ENCODE data around the gene DPY19L2. TPM values are rescaled to one million over a fixed set of nuclear protein-coding genes. Genes with fewer than 3 reads are reported as not detected.
"Not testable (repeated sequence)": the region's sequence is repeated elsewhere in the genome, so short reads cannot be mapped to it uniquely, and the experiment has no call there.

DPY19L2 gene
- total RNA-seq, 1 experiment from 2014 or later, result 3.3 TPM

- H3K4me1 Mint-ChIP-seq; H3K27ac Mint-ChIP-seq; DNase-seq (ENCODE audit: low spot score); H3K9me3 Mint-ChIP-seq; H3K27me3 Mint-ChIP-seq (ENCODE audit: low read depth); CTCF ChIA-PET; H3K4me3 Mint-ChIP-seq; H3K36me3 Mint-ChIP-seq; ATAC-seq; POLR2A ChIA-PET: not testable (repeated sequence)
These were observed 48.6 kb upstream of the DPY19L2 start for GRCh38 chr12:63716891-63717290.

- H3K36me3 Mint-ChIP-seq; H3K9me3 Mint-ChIP-seq; H3K27ac Mint-ChIP-seq; H3K27me3 Mint-ChIP-seq (ENCODE audit: low read depth); CTCF ChIA-PET; POLR2A ChIA-PET; H3K4me1 Mint-ChIP-seq; DNase-seq (ENCODE audit: low spot score); ATAC-seq; H3K4me3 Mint-ChIP-seq: not testable (repeated sequence)
These were observed 46.9 kb upstream of the DPY19L2 start for GRCh38 chr12:63715107-63715625.

- ATAC-seq; H3K9me3 Mint-ChIP-seq; DNase-seq (ENCODE audit: low spot score); CTCF ChIA-PET; H3K27me3 Mint-ChIP-seq (ENCODE audit: low read depth); H3K27ac Mint-ChIP-seq; H3K4me3 Mint-ChIP-seq; H3K4me1 Mint-ChIP-seq; H3K36me3 Mint-ChIP-seq; POLR2A ChIA-PET: not testable (repeated sequence)
These were observed 46.1 kb upstream of the DPY19L2 start for GRCh38 chr12:63714409-63714808.

GRCh38 chr12:63713681-63714075, 45.4 kb upstream of the DPY19L2 start:
- ATAC-seq; DNase-seq (ENCODE audit: low spot score); H3K4me3 Mint-ChIP-seq; H3K4me1 Mint-ChIP-seq; H3K27ac Mint-ChIP-seq; H3K36me3 Mint-ChIP-seq; H3K27me3 Mint-ChIP-seq (ENCODE audit: low read depth); POLR2A ChIA-PET; CTCF ChIA-PET; H3K9me3 Mint-ChIP-seq: not testable (repeated sequence)

- H3K9me3 Mint-ChIP-seq; H3K27me3 Mint-ChIP-seq (ENCODE audit: low read depth); H3K4me1 Mint-ChIP-seq; H3K36me3 Mint-ChIP-seq; ATAC-seq; H3K4me3 Mint-ChIP-seq; CTCF ChIA-PET; POLR2A ChIA-PET; DNase-seq (ENCODE audit: low spot score); H3K27ac Mint-ChIP-seq: not testable (repeated sequence)
These were observed 44.8 kb upstream of the DPY19L2 start for GRCh38 chr12:63712979-63713680.

GRCh38 chr12:63712376-63712974, 44.2 kb upstream of the DPY19L2 start:
- CTCF ChIA-PET; H3K27me3 Mint-ChIP-seq (ENCODE audit: low read depth); DNase-seq (ENCODE audit: low spot score); H3K27ac Mint-ChIP-seq; H3K9me3 Mint-ChIP-seq; POLR2A ChIA-PET; H3K4me3 Mint-ChIP-seq; H3K36me3 Mint-ChIP-seq; H3K4me1 Mint-ChIP-seq; ATAC-seq: not testable (repeated sequence)

- CTCF ChIA-PET; H3K27me3 Mint-ChIP-seq (ENCODE audit: low read depth); DNase-seq (ENCODE audit: low spot score); ATAC-seq; H3K27ac Mint-ChIP-seq; H3K4me1 Mint-ChIP-seq; H3K4me3 Mint-ChIP-seq; H3K9me3 Mint-ChIP-seq; H3K36me3 Mint-ChIP-seq: not testable (repeated sequence)
- POLR2A ChIA-PET, result interaction anchor here (0.7 kb wide), 1 partner anchor 53 kb away, joined by 6 read pairs; no protein-coding TSS in a partner anchor
These were observed 43.0 kb upstream of the DPY19L2 start for GRCh38 chr12:63711339-63711738.

GRCh38 chr12:63706336-63706735, 38.0 kb upstream of the DPY19L2 start:
- ChIA-PET POLR2A (interaction anchor here (0.6 kb wide), 1 partner anchor 612 kb away, joined by 3 read pairs; no protein-coding TSS in a partner anchor), CTCF (no interaction called here)
- DNase-seq (ENCODE audit: low spot score) (no peak), ATAC-seq (no peak)
- Mint-ChIP-seq H3K4me1 (0 out of 2 replicates have a peak, but pooled peaks cover 3% of the 10 kb centered on the region), H3K9me3 (no peaks in the 10 kb centered on the region), H3K36me3 (no peaks in the 10 kb centered on the region), H3K27ac (no peak overlapping the region; the same call in 1 of the 2 replicates), H3K27me3 (ENCODE audit: low read depth) (no peaks in the 10 kb centered on the region), H3K4me3 (no peak overlapping the region)
- TF ChIP-seq AR (CRISPR knock-in tag; IDR thresholded peaks at IDR 0.05) (no peak), GTF2I (CRISPR knock-in tag; conservative IDR thresholded peaks at IDR 0.05) (no peak), EMX1 (CRISPR knock-in tag; IDR thresholded peaks at IDR 0.05) (no peak), ESRRA (CRISPR knock-in tag; IDR thresholded peaks at IDR 0.05; ENCODE audit: borderline replicate concordance) (no peak), ELF4 (CRISPR knock-in tag; IDR thresholded peaks at IDR 0.05; ENCODE audit: low read depth) (no peak), JAZF1 (CRISPR knock-in tag; IDR thresholded peaks at IDR 0.05) (no peak), ATF1 (CRISPR knock-in tag; IDR thresholded peaks at IDR 0.05) (no peak), ZNF671 (CRISPR knock-in tag; IDR thresholded peaks at IDR 0.05) (no peak), USF2 (CRISPR knock-in tag; IDR thresholded peaks at IDR 0.05) (no peak), NFATC4 (CRISPR knock-in tag; IDR thresholded peaks at IDR 0.05) (no peak), NR2C2 (CRISPR knock-in tag; IDR thresholded peaks at IDR 0.05) (no peak), ZNF396 (CRISPR knock-in tag; IDR thresholded peaks at IDR 0.05; ENCODE audit: borderline replicate concordance) (no peak), ZBTB21 (CRISPR knock-in tag; IDR thresholded peaks at IDR 0.05; ENCODE audit: borderline replicate concordance) (no peak)

All from WTC11 (cell line).